GM12865 (cell line): ENCODE results near the gene MYBPC2.

ENCODE experiments used
- DNase-seq: peaks from one replicate; pipeline ENCODE4 v3.0.0; 2010; ENCODE audit warnings: low read depth
- H3K4me3 ChIP-seq: 2 replicates; pipeline ENCODE4 v1.5.1; 2011; ENCODE audit warnings: mild to moderate bottlenecking, low read depth, low read length, control low read depth
- TF ChIP-seq, protein P1 (sequence below): IDR thresholded peaks from 2 replicates; pipeline ENCODE4 v1.5.1; 2011; ENCODE audit warnings: low read length, control low read depth, low read depth, inconsistent platforms; ENCODE audit not compliant: insufficient read depth; ENCODE audit errors: missing control alignments

Gene MYBPC2

DNA sequence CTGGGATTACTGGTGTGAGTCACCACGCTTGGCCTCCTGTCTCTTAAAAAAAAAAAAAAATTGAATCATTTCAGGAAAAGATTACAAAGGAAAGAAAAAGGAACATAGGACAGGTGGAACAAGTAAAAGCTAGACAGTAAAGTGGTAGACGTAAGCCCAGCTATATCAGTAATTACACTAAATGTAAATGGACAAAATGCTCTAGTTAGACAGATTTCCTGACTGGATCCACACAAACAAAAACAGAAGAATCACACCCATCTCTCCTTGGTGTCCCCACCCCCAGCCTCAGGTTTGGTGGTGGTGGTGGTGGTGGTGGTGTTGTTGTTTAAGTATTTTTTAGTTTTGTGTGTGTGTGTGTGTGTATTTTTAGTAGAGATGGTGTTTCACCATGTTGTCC is 20.3 kb upstream of the MYBPC2 start:
- TF ChIP-seq, protein P1, sequence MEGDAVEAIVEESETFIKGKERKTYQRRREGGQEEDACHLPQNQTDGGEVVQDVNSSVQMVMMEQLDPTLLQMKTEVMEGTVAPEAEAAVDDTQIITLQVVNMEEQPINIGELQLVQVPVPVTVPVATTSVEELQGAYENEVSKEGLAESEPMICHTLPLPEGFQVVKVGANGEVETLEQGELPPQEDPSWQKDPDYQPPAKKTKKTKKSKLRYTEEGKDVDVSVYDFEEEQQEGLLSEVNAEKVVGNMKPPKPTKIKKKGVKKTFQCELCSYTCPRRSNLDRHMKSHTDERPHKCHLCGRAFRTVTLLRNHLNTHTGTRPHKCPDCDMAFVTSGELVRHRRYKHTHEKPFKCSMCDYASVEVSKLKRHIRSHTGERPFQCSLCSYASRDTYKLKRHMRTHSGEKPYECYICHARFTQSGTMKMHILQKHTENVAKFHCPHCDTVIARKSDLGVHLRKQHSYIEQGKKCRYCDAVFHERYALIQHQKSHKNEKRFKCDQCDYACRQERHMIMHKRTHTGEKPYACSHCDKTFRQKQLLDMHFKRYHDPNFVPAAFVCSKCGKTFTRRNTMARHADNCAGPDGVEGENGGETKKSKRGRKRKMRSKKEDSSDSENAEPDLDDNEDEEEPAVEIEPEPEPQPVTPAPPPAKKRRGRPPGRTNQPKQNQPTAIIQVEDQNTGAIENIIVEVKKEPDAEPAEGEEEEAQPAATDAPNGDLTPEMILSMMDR, result no peak
- no peak overlapping the region for H3K4me3 ChIP-seq
- no peak for DNase-seq

GRCh38 chr19:50413096-50413495 is 19.6 kb upstream of the MYBPC2 start:
- TF ChIP-seq, protein P1, result no peak
- H3K4me3 ChIP-seq, result no peak overlapping the region
- DNase-seq, result no peak

GRCh38 chr19:50413531-50413930 is 19.2 kb upstream of the MYBPC2 start:
- TF ChIP-seq, protein P1, result no peak
- no peak overlapping the region for H3K4me3 ChIP-seq
- DNase-seq, result no peak

DNA sequence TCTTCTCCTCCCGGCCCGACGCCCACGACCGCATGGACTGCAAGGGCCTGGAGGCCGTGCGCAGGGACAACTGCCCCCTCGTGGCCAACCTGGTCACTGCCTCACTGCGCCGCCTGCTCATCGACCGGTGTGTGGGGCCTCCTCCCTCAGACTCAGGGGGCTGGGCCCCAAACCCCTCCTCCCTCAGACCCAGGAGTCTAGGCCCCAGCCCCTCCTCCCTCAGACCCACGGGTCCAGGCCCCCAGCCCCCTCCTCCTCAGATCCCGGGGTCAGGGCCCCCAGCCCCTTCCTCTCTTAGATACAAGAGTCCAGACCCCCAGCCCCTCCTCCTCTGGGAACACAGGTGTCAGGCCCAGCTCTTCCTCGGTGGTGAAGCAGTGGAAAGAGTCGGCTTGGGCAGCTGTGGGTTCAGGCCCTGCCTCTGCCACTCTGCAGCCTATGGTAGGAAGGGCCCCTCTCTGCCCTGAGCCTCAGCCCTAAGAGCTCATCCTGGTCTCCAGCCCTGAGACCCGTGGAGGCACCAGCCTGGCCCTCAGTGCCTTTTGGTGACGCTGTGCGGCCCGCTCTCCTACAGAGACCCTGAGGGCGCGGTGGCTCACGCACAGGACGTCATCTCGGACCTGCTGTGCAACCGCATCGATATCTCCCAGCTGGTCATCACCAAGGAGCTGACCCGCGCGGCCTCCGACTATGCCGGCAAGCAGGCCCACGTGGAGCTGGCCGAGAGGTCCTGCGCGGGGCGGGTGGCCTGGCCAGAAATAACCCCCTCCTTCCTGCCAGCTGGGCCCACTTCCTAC is 17.6 kb upstream of the MYBPC2 start:
- H3K4me3 ChIP-seq, result peak overlapping the region; percentile 65
- DNase-seq, result peak; percentile 93
- TF ChIP-seq, protein P1, result peak; percentile 96

DNA sequence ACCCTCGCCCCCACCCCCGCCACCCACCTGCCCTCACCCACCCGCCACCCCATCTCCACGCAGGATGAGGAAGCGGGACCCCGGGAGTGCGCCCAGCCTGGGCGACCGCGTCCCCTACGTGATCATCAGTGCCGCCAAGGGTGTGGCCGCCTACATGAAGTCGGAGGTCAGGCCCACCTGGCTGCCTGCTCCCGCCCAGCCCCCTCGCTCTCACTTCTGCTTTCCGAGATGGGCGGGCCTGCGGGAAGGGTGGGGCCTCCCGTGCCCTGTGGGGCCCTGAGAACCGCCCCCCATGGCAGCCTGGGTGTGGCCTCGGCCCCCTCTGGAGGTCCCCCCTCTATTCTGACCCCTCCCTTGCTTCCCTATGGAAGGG is 17.0 kb upstream of the MYBPC2 start:
- DNase-seq, result peak; percentile 97
- TF ChIP-seq, protein P1, result no peak
- peak overlapping the region; percentile 65 for H3K4me3 ChIP-seq

- no peak overlapping the region for H3K4me3 ChIP-seq
Measured at GRCh38 chr19:50416034-50416977, 16.4 kb upstream of the MYBPC2 start.

More at GRCh38 chr19:50416034-50416977, 16.4 kb upstream of the MYBPC2 start:
- TF ChIP-seq, protein P1, result peak; percentile 4
- no peak for DNase-seq
